Measurements from ENCODE around the gene RAB1B.

- TF ChIP-seq, protein P1, sequence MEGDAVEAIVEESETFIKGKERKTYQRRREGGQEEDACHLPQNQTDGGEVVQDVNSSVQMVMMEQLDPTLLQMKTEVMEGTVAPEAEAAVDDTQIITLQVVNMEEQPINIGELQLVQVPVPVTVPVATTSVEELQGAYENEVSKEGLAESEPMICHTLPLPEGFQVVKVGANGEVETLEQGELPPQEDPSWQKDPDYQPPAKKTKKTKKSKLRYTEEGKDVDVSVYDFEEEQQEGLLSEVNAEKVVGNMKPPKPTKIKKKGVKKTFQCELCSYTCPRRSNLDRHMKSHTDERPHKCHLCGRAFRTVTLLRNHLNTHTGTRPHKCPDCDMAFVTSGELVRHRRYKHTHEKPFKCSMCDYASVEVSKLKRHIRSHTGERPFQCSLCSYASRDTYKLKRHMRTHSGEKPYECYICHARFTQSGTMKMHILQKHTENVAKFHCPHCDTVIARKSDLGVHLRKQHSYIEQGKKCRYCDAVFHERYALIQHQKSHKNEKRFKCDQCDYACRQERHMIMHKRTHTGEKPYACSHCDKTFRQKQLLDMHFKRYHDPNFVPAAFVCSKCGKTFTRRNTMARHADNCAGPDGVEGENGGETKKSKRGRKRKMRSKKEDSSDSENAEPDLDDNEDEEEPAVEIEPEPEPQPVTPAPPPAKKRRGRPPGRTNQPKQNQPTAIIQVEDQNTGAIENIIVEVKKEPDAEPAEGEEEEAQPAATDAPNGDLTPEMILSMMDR (conservative IDR thresholded peaks at IDR 0.05; ENCODE audit: low read length), result no peak
- no peak for TF ChIP-seq EZH2phosphoT487 (IDR thresholded peaks at IDR 0.05; ENCODE audit: borderline replicate concordance)
Observed at GRCh38 chr11:66262696-66263095, 5.7 kb upstream of the RAB1B start.

All from Loucy (cell line).